Lower lobe of right lung (tissue), 2 donors: ENCODE results near the gene MAB21L4. TPM values are rescaled to one million over a fixed set of nuclear protein-coding genes. Genes with fewer than 3 reads are reported as not detected.

ENCODE experiments used
- ATAC-seq, 2 donors: fragments of 200-7000 bp; cut with Tn5 transposase; one replicate each; pipeline ENCODE4 v1.9.1; 2020 to 2022; ENCODE audit warnings: mild to moderate bottlenecking in 2 of 2, moderate library complexity in 2 of 2
- DNase-seq: peaks from one replicate; pipeline ENCODE4 v3.0.0-alpha.2; 2020
- H3K27ac ChIP-seq: fragments of 200-600 bp; one replicate; pipeline ENCODE4 v1.8.0; 2022
- H3K27me3 ChIP-seq: fragments of 200-600 bp; one replicate; pipeline ENCODE4 v1.8.0; 2022; ENCODE audit warnings: low read depth
- H3K36me3 ChIP-seq: fragments of 200-600 bp; one replicate; pipeline ENCODE4 v1.8.0; 2022; ENCODE audit warnings: mild to moderate bottlenecking
- H3K4me1 ChIP-seq: fragments of 200-600 bp; one replicate; pipeline ENCODE4 v1.8.0; 2022
- H3K4me3 ChIP-seq: fragments of 200-600 bp; one replicate; pipeline ENCODE4 v1.8.0; 2022; ENCODE audit warnings: mild to moderate bottlenecking
- H3K9me3 ChIP-seq: fragments of 200-600 bp; one replicate; pipeline ENCODE4 v1.8.0; 2022
- CTCF ChIP-seq: fragments of 200-600 bp; IDR thresholded peaks from one replicate; pipeline ENCODE4 v1.8.0; 2022; ENCODE audit warnings: antibody characterized with exemption, mild to moderate bottlenecking
- intact Hi-C: fragments of 100-400 bp; cut with DNase I; formaldehyde crosslinking; loops from one replicate; pipeline ENCODE4 v1.11.0; 2022
- total RNA-seq: library from RNA; stranded (reverse); fragmentation: NEBNext Ultra II Directional; extraction: Animal tissue kit (Norgen Biotek cat#: 25700); gene quantifications from one replicate; pipeline ENCODE4 v1.2.1, GENCODE V29; 2021
- donor health status: DM: no; HTN: yes; CAD: no; lungs with severe emphysema.

MAB21L4 gene
- total RNA-seq, 1 donor from 2014 or later: 17.0 TPM

DNA sequence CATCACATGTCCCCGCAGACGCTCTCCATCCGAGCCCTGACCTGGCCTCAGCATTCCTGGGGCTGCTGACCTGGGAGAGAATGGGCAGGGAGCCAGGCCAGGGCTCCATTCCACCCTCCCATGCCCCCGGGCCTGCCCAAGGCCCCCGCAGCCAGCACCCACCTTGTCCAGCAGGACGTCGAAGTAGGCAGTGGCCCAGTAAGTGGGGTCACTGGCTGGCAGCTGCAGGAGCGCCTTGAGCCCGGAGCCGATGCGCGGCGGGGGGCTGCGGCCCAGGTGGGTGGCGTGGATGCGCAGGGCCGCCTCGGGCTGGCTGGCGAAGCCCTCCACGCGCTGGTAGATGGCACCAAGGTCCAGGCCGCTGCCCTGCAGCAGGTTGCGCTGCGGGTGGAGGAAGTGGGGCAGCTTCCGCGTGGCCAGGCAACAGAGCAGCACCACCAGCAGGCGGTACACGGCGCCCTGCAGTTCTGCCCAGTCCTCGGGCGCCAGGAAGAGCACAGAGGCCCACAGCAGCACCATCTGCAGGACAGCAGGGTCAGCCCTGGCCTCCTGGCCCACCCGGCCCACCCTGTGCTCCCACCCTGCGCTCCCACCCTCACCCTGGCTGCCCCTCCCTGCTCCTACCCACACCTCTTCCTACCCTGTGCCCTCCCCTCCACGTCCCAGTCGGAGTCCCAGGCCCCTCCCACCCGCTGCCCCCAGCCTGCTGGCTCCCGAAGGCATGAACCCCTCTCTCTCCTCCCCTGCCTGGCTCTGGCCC is 7.6 kb downstream of the MAB21L4 start:
- ATAC-seq (no peak), DNase-seq (peak; percentile 37)
- Histone ChIP-seq H3K4me3 (no peak overlapping the region), H3K27me3 (no peaks in the 10 kb centered on the region), H3K27ac (no peak overlapping the region), H3K4me1 (no peaks in the 10 kb centered on the region), H3K9me3 (no peaks in the 10 kb centered on the region), H3K36me3 (no peaks in the 10 kb centered on the region)
- intact Hi-C loops: no loop called here
- no peak for TF ChIP-seq CTCF

DNA sequence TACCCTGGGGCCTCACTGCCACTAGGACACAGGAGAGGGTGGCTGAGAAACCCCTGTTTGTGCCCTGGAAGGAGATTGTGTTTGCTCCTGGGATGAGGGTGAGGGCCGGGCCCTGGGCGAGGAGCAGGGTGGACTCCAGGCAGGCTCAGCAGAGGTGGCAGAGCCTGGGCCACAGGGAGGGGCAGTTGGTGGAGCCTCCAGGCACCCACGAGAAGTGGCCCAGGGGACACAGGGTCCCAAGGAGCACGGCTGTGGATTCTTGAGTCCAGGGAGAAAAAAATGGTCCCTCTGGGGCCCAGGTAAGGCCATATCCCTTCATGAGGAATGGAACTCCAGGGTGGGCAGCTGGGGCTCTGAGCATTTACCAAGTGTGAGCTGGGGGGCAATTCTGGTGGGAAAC is 8.3 kb downstream of the MAB21L4 start:
- no peaks in the 10 kb centered on the region for H3K4me1 ChIP-seq
- H3K27me3 ChIP-seq: no peaks in the 10 kb centered on the region
- H3K27ac ChIP-seq: no peak overlapping the region
- H3K4me3 ChIP-seq: no peak overlapping the region
- DNase-seq (no peak), ATAC-seq (no peak)
- H3K9me3 ChIP-seq: no peaks in the 10 kb centered on the region
- intact Hi-C loops: no loop called here
- no peaks in the 10 kb centered on the region for H3K36me3 ChIP-seq
- no peak for TF ChIP-seq CTCF

- Histone ChIP-seq H3K27ac (no peak overlapping the region), H3K4me3 (no peak overlapping the region), H3K36me3 (no peaks in the 10 kb centered on the region), H3K9me3 (no peaks in the 10 kb centered on the region), H3K4me1 (no peaks in the 10 kb centered on the region), H3K27me3 (no peaks in the 10 kb centered on the region)
- peak; percentile 7 to 30 for ATAC-seq
- intact Hi-C loops: no loop called here
- TF ChIP-seq CTCF: no peak
- peak; percentile 42 for DNase-seq
Measured at GRCh38 chr2:240886678-240887609, 9.0 kb downstream of the MAB21L4 start.

GRCh38 chr2:240886023-240886565 is 9.9 kb downstream of the MAB21L4 start:
- Histone ChIP-seq H3K4me3 (no peak overlapping the region), H3K4me1 (no peaks in the 10 kb centered on the region), H3K27me3 (no peaks in the 10 kb centered on the region), H3K9me3 (no peaks in the 10 kb centered on the region), H3K27ac (no peak overlapping the region), H3K36me3 (no peaks in the 10 kb centered on the region)
- no peak for ATAC-seq
- TF ChIP-seq CTCF: no peak
- peak; percentile 19 for DNase-seq
- intact Hi-C loops: no loop called here

GRCh38 chr2:240885566-240885965 is 10.4 kb downstream of the MAB21L4 start:
- intact Hi-C loops: no loop called here
- Histone ChIP-seq H3K36me3 (no peaks in the 10 kb centered on the region), H3K27ac (no peak overlapping the region), H3K4me1 (no peaks in the 10 kb centered on the region), H3K9me3 (no peaks in the 10 kb centered on the region), H3K27me3 (no peaks in the 10 kb centered on the region), H3K4me3 (no peak overlapping the region)
- no peak for TF ChIP-seq CTCF
- peak; percentile 11 for DNase-seq
- ATAC-seq: no peak
